Retina (tissue), 1 donor: ENCODE data around the gene RAB11FIP5.
A peak's percentile ranks its signal among the peaks of the same experiment; 100 is the strongest.
"Not testable (repeated sequence)": the region's sequence is repeated elsewhere in the genome, so short reads cannot be mapped to it uniquely, and the experiment has no call there.

Source experiments
- DNase-seq: peaks from one replicate; pipeline ENCODE4 v3.0.0-alpha.2; 2016

Gene RAB11FIP5, protein sequence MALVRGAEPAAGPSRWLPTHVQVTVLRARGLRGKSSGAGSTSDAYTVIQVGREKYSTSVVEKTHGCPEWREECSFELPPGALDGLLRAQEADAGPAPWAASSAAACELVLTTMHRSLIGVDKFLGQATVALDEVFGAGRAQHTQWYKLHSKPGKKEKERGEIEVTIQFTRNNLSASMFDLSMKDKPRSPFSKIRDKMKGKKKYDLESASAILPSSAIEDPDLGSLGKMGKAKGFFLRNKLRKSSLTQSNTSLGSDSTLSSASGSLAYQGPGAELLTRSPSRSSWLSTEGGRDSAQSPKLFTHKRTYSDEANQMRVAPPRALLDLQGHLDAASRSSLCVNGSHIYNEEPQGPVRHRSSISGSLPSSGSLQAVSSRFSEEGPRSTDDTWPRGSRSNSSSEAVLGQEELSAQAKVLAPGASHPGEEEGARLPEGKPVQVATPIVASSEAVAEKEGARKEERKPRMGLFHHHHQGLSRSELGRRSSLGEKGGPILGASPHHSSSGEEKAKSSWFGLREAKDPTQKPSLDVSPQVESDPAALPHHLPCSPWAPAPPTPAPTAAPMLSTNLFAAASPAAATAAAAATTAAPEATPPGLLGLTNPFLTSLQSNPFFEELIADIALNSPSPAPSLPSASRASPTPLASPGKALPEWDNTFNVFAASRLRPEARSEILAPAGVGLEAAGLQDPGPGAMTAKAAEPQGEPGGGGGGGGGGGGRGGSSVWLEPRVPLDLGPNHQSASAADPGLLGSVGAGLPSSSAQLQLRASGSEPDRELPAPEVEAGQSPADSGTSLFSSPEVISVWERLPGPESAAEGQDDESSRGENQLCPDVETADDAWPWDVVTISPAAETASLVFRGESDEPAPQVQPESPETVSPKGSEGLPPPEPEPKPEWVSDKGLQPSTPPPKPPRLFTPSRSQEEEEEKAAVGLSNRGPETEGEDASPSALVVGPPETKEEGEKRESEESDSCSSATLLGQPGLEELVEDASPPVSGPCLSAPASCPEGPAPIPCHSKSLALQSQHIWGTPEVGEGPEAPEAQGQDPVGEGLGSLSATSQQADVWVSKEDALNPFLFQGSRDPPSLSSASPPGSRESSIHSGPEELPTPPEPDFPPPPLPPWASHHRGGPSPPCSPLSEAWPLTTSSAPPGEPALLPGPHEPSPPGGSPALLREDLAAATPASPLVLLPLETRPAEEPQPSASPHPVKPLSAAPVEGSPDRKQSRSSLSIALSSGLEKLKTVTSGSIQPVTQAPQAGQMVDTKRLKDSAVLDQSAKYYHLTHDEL (N-terminal part only)

DNA sequence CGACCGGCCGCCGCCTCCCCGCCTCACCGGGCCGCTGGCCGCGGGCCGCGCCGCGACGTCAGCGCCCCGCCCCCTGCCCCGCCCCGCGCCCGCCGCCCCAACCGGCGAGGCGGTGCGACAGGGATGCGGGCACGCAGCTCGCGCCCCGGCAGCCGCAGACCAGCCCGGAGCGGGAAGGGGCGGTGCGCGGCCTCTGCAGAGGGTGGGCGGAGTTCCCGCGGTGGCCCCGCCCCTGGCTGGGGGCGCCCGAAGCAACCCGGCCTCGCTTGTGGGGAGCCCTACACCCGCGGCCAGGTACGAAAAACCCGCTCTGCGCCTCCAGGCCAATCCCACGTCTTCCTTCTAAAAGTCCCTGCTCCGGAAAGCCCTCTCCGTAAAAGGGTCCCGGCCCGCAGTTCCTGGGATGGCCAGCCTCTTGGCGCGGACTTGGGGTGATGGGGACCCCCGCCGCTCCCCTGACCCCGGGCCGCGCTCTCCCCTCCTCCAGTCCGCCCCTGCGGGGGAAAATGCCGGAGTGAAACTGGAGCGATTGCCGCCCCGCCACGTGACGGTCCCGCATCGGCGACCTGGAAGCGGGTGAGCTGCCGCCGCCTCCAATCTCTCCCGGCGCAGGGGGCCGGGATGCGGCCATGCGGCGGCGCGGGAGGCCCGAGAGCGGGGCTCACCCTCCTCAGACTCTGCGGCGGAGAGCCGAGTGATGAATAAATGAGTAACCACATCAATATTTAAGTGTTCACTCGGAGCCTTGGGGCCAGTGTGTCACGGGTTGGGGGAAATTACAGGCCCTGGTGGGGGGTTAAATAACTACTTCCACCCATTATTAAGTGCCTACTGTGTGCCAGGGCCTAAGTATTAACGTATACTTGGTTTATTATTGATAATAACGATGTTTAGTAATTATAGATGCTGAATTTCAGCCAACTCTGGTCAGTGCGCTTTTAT is at the start of gene RAB11FIP5:
TSS of gene RAB11FIP5 (minus strand) at position 36 of the 942 bp plus-strand sequence. CDS start 171 bp downstream, outside the sequence.
- peak; percentile 87 for DNase-seq

DNA sequence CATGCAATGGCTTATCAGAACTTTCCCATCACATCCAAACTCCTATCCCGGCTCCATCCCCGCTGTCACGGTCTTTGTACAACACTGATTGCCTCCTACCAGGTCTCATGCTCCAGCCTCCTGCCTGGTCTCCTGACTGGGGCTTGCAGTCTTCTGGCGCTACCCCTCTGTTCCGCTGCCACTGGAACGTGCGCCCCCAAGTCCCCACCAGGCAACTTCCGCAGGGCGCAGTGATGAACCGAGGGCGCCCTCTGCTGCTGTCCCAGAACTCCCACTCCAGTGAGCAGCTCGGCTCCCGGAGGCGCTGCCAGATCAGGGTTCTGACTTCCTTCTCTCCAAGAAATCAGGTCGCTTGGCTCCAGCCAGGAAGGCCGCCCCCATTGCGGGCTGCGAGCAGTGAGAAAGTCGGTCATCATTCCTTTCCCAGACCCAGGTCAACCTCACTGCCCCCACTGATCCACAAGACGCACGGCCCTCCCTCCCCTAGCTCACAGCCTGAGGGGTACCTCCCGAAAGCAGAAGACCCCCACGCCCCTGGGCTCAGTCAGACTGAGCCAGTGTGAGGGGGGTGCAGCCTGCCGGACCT is 43.9 kb upstream of the RAB11FIP5 start:
- peak; percentile 72 for DNase-seq

DNA sequence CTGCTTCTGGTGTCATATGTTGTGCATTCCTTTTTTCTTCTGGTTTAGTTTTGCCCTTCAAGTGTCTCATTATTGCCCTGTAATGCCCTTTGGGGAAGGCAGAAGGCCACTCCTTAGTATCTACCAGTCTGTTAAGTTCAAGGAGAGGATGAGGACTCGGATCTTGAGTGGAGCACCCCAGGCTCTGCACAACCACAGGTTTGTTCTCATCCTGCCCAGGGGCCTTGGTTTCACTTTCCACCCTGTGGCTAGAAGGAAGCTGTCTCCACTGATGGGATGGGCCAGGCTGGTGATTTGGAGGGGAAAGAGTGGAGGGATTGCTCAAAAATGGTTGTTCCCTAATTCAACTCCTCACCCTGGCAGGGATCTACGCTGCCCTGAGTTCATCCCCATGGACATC is 30.2 kb upstream of the RAB11FIP5 start:
- no peak for DNase-seq

DNA sequence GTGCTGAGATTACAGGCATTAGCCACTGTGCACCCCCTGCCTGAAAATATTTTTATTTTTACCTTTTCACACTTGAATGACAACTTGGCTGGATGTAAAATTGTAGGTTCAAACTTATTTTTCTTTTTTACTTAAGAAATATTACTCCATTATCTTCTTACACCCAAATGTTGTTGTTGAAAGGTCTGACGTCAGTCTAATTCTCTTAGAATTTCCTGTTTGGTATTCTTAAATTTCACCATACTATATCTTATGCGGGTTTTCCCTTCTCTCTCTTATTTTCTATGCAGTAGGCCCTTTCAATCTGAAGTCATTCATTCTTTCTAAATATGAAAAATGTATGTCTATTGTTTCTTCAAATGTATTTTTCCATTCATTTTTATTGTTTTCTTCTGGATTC is 29.1 kb upstream of the RAB11FIP5 start:
- no peak for DNase-seq

DNA sequence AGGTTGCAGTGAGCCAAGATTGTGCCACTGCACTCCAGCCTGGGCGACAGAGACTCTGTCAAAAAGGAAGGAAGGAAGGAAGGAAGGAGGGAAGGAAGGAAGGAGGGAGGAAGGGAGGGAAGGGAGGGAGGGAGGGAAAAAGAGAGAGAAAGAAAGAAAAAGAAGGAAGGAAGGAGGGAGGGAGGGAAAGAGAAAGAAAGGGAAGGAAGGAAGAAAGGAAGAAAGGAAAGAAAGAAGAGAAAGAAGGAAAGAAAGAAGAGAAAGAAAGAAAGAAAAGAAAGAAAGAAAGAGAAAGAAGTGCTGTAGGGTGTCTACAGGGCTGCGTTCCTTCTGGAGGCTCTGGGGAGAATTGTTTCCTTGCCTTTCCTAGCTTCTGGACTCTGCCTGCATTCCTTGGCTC is 22.5 kb upstream of the RAB11FIP5 start:
- no peak for DNase-seq

DNA sequence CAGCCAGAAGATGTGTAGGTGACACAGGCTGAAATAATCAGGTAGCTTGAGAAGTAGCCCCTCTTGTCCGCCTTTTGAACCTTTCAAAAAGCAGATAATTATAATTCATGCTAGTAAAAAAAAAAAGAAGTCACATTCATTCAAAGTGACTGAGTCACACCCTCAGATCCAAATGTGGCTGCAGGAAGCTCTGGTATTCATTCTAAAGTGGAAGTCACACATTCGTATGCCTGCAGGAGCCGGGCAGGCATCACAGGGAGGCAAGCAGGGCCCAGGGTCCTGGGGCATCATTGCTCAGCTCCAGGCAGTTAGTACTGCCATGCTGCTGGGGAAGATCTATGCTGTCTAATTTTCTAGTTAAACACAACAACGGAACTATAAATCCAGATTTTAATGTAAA is 21.7 kb upstream of the RAB11FIP5 start:
- no peak for DNase-seq

DNA sequence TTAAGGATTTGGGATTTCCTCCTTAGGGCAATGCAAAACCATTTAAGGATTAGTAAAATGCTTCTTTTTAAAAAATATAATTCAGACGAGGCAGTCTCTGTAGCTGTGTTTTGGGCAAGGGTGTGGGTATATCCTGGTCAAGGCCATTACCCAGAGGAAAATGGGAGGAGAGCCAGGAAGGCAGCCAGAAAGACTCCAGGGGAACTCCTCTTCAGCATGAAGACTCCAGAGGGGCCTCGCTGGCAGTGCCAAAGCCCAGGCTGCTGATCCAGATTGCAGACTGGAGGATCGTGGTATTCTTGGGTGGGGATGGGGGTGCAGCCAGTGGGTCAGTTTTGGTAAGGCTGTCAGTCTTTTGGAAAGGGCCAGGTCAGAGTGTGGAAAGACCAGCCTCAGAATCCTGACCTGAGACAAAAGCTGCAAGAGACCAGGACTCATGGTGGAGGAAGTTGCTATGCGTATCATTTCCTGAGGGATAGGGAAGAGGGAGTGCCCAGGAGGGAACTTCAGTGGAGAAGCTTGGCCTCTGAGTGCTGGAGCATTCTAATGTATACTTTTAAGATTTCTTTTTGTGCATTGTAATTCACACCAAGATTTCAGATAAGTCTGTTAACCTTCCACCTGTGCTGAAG is 20.9 kb upstream of the RAB11FIP5 start:
- DNase-seq, result no peak

DNA sequence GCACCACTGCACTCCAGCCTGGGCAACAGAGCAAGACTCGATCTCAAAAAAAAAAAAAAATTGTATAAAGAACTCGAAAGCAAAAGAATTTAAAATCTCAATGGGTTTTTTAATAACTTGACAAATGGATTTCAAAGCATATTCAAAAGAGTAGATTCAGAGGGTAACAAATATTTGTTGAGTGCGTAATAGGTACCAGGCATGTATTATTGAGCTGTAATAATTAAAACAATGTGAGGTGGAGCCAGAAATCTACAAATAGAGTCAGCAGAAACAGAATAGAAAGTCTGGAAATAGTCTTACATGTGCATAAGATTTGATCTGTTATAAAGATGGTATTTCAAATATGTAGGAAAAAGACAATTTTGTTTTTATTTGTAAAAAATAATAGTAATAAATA is 19.1 kb upstream of the RAB11FIP5 start:
- no peak for DNase-seq

DNA sequence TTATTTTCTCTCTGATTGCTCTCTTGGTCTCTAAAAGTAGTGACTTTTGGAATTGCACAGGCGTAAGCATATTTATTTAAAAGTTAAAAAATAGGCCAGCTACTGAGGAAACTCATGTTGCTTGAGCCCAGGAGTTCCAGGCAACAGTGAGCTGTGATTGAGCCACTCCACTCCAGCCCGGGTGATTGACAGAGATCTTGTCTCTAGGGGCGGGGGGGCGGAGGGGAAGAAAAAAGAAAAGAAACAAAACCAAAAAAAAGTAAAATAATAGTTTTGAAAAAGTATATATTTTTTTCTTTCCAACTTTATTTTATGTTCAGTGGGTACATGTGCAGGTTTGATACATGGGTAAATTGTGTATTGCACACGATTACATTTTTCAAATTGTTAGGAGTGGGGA is 18.0 kb upstream of the RAB11FIP5 start:
- no peak for DNase-seq

DNA sequence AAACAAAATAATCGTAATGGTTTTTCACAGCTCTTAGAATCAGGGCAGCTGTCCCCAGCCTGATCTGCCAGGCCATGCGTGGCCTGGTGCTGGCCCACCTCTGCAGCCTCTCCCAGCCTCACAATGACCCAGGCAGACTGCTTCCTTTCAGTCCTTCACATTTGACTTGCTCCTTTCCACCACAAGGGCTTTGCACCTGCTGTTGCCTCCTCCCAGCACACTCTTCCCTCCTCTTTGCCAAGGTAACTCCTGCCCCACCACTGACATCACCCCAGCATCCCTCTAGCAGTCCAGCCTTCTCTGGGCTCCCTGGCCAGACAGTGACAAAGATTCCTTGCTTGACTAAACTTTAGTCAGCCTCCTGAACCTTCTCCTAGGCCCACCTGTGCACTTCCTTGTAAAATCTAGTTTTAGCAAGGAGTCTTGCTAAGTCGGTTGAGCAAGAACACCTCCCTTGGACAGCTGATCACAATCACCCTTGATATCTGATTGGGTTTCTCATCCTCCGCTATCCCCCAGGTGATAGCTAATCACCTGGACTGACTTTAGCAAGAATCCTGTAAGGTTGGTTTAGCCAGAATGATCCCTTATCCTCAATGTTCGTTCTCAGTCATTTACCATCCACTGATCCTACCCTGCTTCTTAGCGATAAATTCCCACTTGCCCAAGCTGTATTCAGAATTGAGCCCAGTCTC is 16.2 kb upstream of the RAB11FIP5 start:
- DNase-seq, result no peak

DNA sequence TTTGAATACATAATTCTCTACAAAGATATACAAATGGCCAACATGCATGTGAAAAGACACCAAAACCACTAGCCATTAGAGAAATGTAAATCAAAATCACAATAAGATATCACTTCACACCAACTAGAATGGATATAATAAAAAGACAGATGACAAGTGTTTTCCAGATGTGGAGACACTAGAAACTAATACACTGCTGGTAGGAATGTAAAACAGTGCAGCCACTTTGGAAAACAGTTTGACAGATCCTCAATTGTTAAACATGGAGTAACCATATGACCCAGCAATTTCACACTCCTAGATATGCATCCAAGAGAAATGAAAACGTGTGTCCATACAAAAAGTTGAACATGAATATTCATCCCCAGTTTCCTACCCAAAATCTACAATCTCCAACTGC is 9.8 kb upstream of the RAB11FIP5 start:
- no peak for DNase-seq

DNA sequence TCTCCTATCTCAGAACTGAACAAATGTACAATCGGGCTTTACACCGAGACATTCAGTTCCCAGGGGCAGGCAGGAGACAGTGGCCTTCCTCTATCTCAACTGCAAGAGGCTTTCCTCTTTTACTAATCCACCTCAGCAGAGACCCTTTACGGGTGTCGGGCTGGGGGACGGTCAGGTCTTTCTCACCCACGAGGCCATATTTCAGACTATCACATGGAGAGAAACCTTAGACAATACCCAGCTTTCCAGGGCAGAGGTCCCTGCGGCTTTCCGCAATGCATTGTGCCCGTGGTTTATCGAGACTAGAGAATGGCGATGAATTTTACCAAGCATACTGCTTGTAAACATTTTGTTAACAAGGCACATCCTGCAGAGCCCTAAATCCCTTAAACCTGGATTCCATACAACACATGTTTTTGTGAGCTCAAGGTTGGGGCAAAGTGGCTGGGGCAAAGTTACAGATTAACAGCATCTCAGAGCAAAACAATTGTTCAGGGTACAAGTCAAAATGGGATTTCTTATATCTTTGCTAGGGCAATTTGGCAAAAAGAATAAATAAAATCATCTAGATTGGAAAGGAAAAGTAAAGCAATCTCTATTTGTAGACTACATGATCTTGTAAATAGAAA is 7.0 kb upstream of the RAB11FIP5 start:
- DNase-seq, result not testable (repeated sequence)

DNA sequence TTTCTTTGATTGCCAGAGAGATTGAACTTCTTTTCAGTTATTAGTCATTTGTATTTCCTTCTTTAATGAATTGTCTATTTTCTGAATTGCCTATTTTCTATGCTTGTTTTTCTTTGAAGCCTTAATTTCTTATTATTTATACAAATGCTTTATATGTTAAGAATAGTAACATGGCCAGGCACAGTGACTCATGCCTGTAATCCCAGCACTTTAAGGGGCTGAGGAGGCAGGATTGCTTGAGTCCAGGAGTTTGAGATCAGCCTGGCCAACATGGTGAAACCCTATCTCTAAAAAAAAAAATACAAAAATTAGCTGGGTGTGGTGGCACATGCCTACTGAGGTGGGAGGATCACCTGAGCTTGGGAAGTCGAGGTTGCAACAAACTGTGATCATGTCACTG is 4.7 kb upstream of the RAB11FIP5 start:
- DNase-seq, result no peak

DNA sequence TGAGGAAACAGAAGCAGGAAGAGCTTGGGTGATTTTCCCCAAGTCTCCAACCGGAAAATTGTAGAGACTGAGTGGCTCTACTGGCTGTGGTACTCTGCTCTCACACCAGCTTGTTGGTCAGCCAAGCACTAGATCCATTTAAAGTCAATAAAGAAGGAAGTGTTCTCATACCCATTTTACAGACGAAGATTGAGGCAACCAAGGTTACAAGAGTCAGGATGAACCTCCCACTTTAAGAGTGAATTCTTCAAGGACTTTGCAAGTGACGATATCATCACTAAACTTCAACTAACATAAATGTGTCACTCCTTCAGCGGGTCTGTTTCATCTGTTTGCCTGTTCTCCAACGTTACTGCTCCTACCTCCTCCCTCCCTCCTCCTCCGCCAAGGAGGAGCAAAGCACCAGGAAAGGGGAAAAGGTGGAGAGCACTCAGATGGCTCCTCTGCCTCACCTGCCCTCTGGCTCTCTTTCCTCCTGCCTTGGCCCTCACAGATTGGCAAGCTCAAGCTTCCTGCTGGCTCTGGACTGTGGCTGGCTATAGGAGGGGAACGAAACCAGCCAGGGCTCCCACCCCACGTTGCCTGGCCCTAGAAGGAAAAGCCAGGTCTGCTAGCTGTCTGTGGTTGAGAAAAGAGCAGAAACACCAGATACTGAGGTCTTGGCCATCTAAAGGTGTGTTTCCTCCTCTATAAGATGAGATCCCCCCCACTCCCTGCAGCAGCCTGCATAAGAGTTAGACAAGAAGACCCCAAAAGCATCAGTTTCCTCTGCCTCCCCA is 3.6 kb upstream of the RAB11FIP5 start:
- DNase-seq, result no peak

DNA sequence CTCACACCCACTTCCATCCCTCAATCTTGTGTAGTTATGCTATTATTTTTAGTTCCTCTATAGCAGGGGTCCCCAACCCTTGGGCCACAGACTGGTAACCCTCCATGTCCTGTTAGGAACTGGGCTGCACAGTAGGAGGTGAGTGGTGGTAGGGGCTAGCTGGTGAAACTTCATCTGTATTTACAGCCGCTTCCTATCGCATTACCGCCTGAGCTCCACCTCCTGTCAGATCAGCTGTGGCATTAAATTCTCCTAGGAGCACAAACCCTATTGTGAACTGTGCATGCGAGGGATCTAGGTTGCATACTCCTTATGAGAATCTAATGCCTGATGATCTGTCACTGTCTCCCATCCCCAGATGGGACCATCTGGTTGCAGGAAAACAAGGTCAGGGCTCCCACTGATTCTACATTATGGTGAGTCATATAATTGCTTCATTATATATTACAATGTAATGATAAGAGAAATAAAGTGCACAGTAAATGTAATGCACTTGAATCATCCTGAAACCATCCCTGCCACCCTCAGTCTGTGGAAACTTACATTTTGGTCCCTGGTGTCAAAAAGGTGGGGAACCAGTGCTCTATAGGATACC is 1.6 kb upstream of the RAB11FIP5 start:
- DNase-seq, result no peak

DNA sequence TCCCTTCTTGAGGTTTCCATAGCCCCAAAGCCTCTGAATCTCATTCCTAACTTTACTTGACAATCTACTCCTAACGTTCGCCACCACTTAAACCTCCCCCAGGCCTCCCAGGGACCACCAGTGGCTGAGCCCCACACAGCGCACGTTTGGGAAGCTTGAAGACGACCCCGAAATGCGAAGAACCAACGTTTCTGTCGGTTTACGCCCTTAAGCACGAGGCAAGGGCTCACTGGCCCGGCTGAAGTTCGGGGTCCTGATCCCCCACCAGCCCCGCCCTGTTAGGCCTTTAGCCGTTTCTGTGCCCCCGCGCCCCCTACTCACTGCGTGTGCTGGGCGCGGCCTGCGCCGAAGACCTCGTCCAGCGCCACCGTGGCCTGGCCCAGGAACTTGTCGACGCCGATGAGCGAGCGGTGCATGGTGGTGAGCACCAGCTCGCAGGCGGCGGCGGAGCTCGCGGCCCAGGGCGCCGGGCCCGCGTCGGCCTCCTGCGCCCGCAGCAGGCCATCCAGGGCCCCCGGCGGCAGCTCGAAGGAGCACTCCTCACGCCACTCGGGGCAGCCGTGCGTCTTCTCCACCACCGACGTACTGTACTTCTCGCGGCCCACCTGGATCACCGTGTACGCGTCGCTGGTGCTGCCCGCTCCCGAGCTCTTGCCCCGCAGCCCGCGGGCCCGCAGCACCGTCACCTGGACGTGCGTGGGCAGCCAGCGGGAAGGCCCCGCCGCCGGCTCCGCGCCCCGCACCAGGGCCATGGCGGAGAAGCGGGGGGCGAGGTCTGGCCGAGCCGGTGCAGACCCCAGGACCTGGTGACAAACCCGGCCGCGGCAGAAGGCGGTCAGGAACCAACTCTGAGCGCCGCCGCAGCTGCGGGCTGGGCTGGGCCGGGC is 479 bp downstream of the RAB11FIP5 start:
- peak; percentile 72 for DNase-seq
